Renal cortical epithelial cell (primary cell): ENCODE measurements around the gene FBXW11. TPM values are rescaled to one million over a fixed set of nuclear protein-coding genes. Genes with fewer than 3 reads are reported as not detected.
A peak's percentile ranks its signal among the peaks of the same experiment; 100 is the strongest.
"Not testable (repeated sequence)": the region's sequence is repeated elsewhere in the genome, so short reads cannot be mapped to it uniquely, and the experiment has no call there.

Experiments used
- DNase-seq: peaks from one replicate; pipeline ENCODE4 v3.0.0-alpha.2; 2011; ENCODE audit warnings: low read depth
- total RNA-seq: library from RNA; depleted of rRNA; stranded (reverse); fragments of >200 nt; gene quantifications from 2 replicates; pipeline ENCODE4 v1.2.3, GENCODE V29; 2014

The FBXW11 gene
- total RNA-seq, 1 donor from 2014 or later = 114 TPM

GRCh38 chr5:171984748-171985419 lies 21.6 kb downstream of the FBXW11 start:
- DNase-seq = no peak

GRCh38 chr5:171981847-171982246 lies 24.6 kb downstream of the FBXW11 start:
- no peak for DNase-seq

GRCh38 chr5:171980792-171981191 lies 25.6 kb downstream of the FBXW11 start:
- peak; percentile 44 for DNase-seq

GRCh38 chr5:171979606-171980005 lies 26.8 kb downstream of the FBXW11 start:
- DNase-seq = no peak

GRCh38 chr5:171978519-171978918 lies 27.9 kb downstream of the FBXW11 start:
- no peak for DNase-seq

GRCh38 chr5:171978016-171978415 lies 28.4 kb downstream of the FBXW11 start:
- DNase-seq = no peak

- DNase-seq = not testable (repeated sequence)
Observed at GRCh38 chr5:171977244-171977950, 29.0 kb downstream of the FBXW11 start.

GRCh38 chr5:171975877-171976667 lies 30.4 kb downstream of the FBXW11 start:
- no peak for DNase-seq

- DNase-seq = peak; percentile 66
Observed at GRCh38 chr5:171975262-171975876, 31.1 kb downstream of the FBXW11 start.

GRCh38 chr5:171970826-171971225 lies 35.6 kb downstream of the FBXW11 start:
- no peak for DNase-seq

- no peak for DNase-seq
Observed at GRCh38 chr5:171969288-171969880, 37.1 kb downstream of the FBXW11 start.

GRCh38 chr5:171968531-171968930 lies 37.9 kb downstream of the FBXW11 start:
- no peak for DNase-seq

GRCh38 chr5:171966964-171967363 lies 39.5 kb downstream of the FBXW11 start:
- DNase-seq = no peak

- no peak for DNase-seq
Observed at GRCh38 chr5:171966270-171966669, 40.2 kb downstream of the FBXW11 start.

GRCh38 chr5:171965745-171966144 lies 40.7 kb downstream of the FBXW11 start:
- no peak for DNase-seq

GRCh38 chr5:171963416-171963815 lies 43.0 kb downstream of the FBXW11 start:
- no peak for DNase-seq

- DNase-seq = no peak
Observed at GRCh38 chr5:171961117-171961516, 45.3 kb downstream of the FBXW11 start.

- DNase-seq = no peak
Observed at GRCh38 chr5:171957591-171958251, 48.7 kb downstream of the FBXW11 start.

- DNase-seq = no peak
Observed at GRCh38 chr5:171956887-171957495, 49.4 kb downstream of the FBXW11 start.

- no peak for DNase-seq
Observed at GRCh38 chr5:171956314-171956713, 50.1 kb downstream of the FBXW11 start.

GRCh38 chr5:171955761-171956160 lies 50.7 kb downstream of the FBXW11 start:
- DNase-seq = no peak
